Stimulated activated CD8-positive, alpha-beta memory T cell treated with anti-CD3 and anti-CD28 coated beads, Interleukin-4, amount 100 ng/mL, for 1 hour (primary cell): ENCODE results near the gene UST.
"Not testable (repeated sequence)": the region's sequence is repeated elsewhere in the genome, so short reads cannot be mapped to it uniquely, and the experiment has no call there.

Experiments used
- DNase-seq, 2 donors: peaks; one replicate each; pipeline ENCODE4 v3.0.0-alpha.2; 2020; ENCODE audit warnings: low read depth in 2 of 2, low spot score in 1 of 2

UST gene

DNA sequence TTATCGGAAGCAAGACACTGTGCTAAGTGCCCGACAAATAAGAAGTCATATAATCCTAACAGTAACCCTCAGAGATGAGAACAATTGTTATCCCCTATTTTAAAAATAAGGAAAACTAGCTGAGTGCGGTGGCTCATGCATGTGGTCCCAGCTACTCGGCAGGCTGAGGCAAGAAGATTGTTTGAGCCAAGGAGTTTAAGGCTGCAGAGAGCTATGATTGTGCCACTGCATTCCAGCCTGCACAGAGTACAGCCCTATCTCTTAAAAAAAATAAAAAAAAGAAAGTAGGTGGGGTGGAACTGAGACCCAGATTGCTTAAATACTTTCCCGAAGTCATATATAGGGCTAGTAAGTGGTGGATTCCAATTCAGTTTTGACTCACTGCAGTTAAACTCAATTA lies 84.7 kb downstream of the UST start:
- no peak for DNase-seq

GRCh38 chr6:148835920-148836441 lies 89.2 kb downstream of the UST start:
- no peak for DNase-seq

GRCh38 chr6:148836751-148837150 lies 89.9 kb downstream of the UST start:
- no peak for DNase-seq

GRCh38 chr6:148837941-148838340 lies 91.1 kb downstream of the UST start:
- no peak for DNase-seq

- no peak for DNase-seq
These were observed 92.2 kb downstream of the UST start for GRCh38 chr6:148839044-148839443.

GRCh38 chr6:148840256-148840655 lies 93.4 kb downstream of the UST start:
- no peak for DNase-seq

GRCh38 chr6:148842296-148843019 lies 95.6 kb downstream of the UST start:
- DNase-seq: no peak

GRCh38 chr6:148845464-148845863 lies 98.6 kb downstream of the UST start:
- no peak for DNase-seq

- DNase-seq: no peak
These were observed 100.2 kb downstream of the UST start for GRCh38 chr6:148846778-148847761.

GRCh38 chr6:148848915-148849314 lies 102.1 kb downstream of the UST start:
- no peak for DNase-seq

GRCh38 chr6:148849449-148849848 lies 102.6 kb downstream of the UST start:
- not testable (repeated sequence) for DNase-seq

DNA sequence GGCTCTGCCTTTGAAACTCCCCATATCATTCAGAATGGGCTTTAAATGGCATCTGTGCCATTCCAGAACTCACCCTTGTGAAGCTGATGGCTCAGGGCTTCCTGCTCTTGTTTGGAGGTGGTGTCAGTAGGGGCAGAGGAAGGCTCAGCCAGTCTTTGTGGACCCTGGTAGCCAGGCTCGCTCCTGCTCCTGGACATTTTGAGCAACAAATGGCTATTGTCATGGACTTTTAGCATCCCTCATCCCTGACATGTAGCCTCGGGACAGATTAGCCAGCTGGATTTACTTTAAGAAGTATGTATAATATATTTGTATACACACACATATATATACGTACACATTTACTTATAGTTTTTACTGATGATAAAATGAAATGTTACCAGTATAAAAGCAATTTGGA lies 104.1 kb downstream of the UST start:
- no peak for DNase-seq

DNA sequence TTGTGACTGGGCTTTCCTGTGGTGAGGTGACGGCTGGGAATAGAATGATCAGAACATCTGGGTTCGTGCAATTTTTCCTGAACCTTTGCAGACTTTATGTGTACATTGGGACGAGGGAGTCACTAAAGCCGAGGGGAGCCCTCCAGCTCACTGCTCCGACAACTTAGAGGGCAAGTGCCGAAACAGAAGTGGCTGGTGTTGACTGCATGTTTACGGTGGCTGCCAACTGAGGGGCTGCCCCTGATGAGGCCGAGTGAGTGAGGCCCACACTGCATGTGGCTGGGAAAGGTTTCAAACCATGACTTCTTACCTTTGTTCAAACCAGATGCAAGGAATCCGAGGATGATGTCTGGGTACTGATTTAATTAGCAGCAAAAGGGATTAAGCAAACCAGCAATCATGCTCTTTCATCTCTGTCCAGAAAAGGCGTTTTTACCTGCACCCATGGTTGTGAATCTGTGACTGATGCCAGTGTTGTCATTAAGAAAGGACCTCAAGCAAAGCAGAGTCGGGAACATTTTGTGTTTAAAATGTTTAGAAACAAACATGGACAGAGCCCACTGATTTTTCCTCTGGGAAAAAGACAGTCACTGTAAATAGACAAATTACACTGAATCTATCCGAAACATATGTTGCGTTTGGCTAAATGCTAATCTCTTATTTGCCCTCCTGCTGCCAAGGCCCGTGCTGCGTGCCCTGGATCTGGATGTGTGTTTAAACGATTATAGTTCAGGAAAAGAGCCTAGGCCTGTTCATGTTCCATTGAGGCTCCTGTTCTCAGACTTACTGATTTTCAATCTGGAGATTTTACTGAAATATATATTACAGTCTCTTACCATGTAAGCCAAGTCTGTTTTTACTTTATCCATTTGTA lies 105.1 kb downstream of the UST start:
- no peak for DNase-seq

GRCh38 chr6:148852688-148853087 lies 105.9 kb downstream of the UST start:
- DNase-seq: no peak

- DNase-seq: not testable (repeated sequence)
These were observed 106.3 kb downstream of the UST start for GRCh38 chr6:148853113-148853512.

DNA sequence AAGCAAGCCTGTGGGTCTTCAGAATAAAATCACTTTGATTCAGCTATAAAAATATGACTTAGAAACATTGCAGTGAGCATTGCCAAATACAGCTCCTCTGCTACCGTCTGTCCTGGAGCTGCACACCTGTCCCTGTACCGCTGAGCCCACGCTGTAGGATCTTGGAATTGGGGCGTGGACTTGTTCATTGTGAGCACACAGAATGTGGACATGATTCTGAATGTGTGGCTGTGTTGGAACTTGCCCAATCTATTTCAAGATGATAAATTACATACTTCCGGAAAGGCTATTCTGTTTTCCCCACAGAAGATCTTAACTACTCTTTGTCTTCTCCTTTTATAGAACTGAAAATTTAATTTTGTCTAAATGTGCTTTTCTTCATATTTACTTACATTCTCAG lies 107.3 kb downstream of the UST start:
- no peak for DNase-seq

DNA sequence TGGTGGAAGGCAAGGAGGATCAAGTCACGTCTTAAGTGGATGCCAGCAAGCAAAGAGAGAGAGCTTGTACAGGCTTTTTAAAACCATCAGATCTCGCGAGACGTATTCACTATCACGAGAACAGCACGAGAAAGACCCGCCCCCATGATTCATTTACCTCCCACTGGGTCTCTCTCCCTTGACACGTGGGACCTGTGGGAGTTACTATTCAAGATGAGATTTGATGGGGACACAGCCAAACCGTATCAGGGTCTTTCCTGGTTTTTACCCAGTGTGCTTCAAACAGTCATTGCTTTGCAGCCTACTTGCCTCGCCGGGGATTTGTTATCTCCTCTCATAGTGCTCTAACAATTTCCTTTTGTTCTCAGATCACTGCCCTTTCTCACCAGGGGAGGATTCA lies 108.2 kb downstream of the UST start:
- no peak for DNase-seq

- DNase-seq: no peak
These were observed 108.9 kb downstream of the UST start for GRCh38 chr6:148855744-148856143.

GRCh38 chr6:148857798-148858390 lies 111.1 kb downstream of the UST start:
- DNase-seq: no peak

- DNase-seq: not testable (repeated sequence)
These were observed 117.3 kb downstream of the UST start for GRCh38 chr6:148864132-148864531.

- DNase-seq: no peak
These were observed 118.1 kb downstream of the UST start for GRCh38 chr6:148864941-148865340.
